A549 (cell line): Measurements from ENCODE around the gene MAPK1.

Experiments
- CTCF ChIP-seq: fragments of >200 bp; sonication (Bioruptor Twin); formaldehyde crosslinking; IDR thresholded peaks from 3 replicates; pipeline ENCODE4 v1.5.1; 2016
- EHMT2 ChIP-seq: fragments of 200-600 bp; sonication (generic); IDR thresholded peaks from 2 replicates; pipeline ENCODE4 v1.6.1; 2016; ENCODE audit warnings: antibody characterized with exemption, low read depth, mild to moderate bottlenecking, moderate library complexity
- ELK1 ChIP-seq: fragments of 150-350 bp; IDR thresholded peaks from 2 replicates; pipeline ENCODE4 v1.6.1; 2014; ENCODE audit warnings: low read depth, mild to moderate bottlenecking, low read length
- JUNB ChIP-seq: fragments of >200 bp; sonication (Bioruptor Twin); formaldehyde crosslinking; IDR thresholded peaks from 2 replicates; pipeline ENCODE4 v1.6.1; 2016
- REST ChIP-seq: fragments of 200-600 bp; sonication (generic); IDR thresholded peaks from 2 replicates; pipeline ENCODE4 v1.6.1; 2016; ENCODE audit warnings: antibody characterized with exemption, mild to moderate bottlenecking, moderate library complexity
- RNF2 ChIP-seq: fragments of 200-600 bp; sonication (generic); IDR thresholded peaks from 2 replicates; pipeline ENCODE4 v1.6.1; 2016; ENCODE audit warnings: low read depth, mild to moderate bottlenecking, antibody characterized with exemption, moderate library complexity, borderline replicate concordance
- SREBF2 ChIP-seq: fragments of 450-650 bp; IDR thresholded peaks from 2 replicates; pipeline ENCODE4 v1.6.1; 2014; ENCODE audit warnings: mild to moderate bottlenecking, moderate library complexity

GRCh38 chr22:21791635-21792625 lies 75.5 kb downstream of the MAPK1 start:
- TF ChIP-seq SREBF2 = no peak
- no peak for TF ChIP-seq RNF2
- no peak for TF ChIP-seq ELK1
- no peak for TF ChIP-seq CTCF
- no peak for TF ChIP-seq EHMT2
- TF ChIP-seq REST = no peak
- no peak for TF ChIP-seq JUNB
